ENCODE measurements around the gene GPR183.

The GPR183 gene

GRCh38 chr13:99256283-99256682 lies 50.9 kb downstream of the GPR183 start:
- no peak for TF ChIP-seq CREB1 (IDR thresholded peaks at IDR 0.05; ENCODE audit: low read depth)
- TF ChIP-seq CEBPB (IDR thresholded peaks at IDR 0.05): no peak
- TF ChIP-seq USF1 (IDR thresholded peaks at IDR 0.05): no peak
- no peak for TF ChIP-seq ZBTB7A (IDR thresholded peaks at IDR 0.05; ENCODE audit: low read depth)
- no peak for TF ChIP-seq TAF1 (IDR thresholded peaks at IDR 0.05; ENCODE audit: low read depth)
- TF ChIP-seq EGR1 (IDR thresholded peaks at IDR 0.05): no peak
- no peak for TF ChIP-seq TEAD4 (IDR thresholded peaks at IDR 0.05)
- TF ChIP-seq MAX (IDR thresholded peaks at IDR 0.05): no peak
- no peak for TF ChIP-seq YY1 (IDR thresholded peaks at IDR 0.05; ENCODE audit: low read depth)
- no peak for TF ChIP-seq REST (IDR thresholded peaks at IDR 0.05; ENCODE audit: low read depth)
- TF ChIP-seq EP300 (IDR thresholded peaks at IDR 0.05; ENCODE audit: borderline replicate concordance): no peak

- TF ChIP-seq TAF1 (IDR thresholded peaks at IDR 0.05; ENCODE audit: low read depth) (no peak), FOXM1 (IDR thresholded peaks at IDR 0.05; ENCODE audit: borderline replicate concordance, low read depth) (no peak), TCF12 (IDR thresholded peaks at IDR 0.05; ENCODE audit: low read depth) (no peak), ZBTB7A (IDR thresholded peaks at IDR 0.05; ENCODE audit: low read depth) (no peak), EGR1 (IDR thresholded peaks at IDR 0.05) (no peak), YY1 (IDR thresholded peaks at IDR 0.05; ENCODE audit: low read depth) (no peak), CEBPB (IDR thresholded peaks at IDR 0.05) (no peak), TEAD4 (IDR thresholded peaks at IDR 0.05) (no peak), CREB1 (IDR thresholded peaks at IDR 0.05; ENCODE audit: low read depth) (no peak)
Measured at GRCh38 chr13:99255271-99255670, 51.9 kb downstream of the GPR183 start.

GRCh38 chr13:99254830-99255229 lies 52.4 kb downstream of the GPR183 start:
- TF ChIP-seq CREB1 (IDR thresholded peaks at IDR 0.05; ENCODE audit: low read depth) (no peak), TEAD4 (IDR thresholded peaks at IDR 0.05) (no peak), MAX (IDR thresholded peaks at IDR 0.05) (no peak), TAF1 (IDR thresholded peaks at IDR 0.05; ENCODE audit: low read depth) (no peak), FOXM1 (IDR thresholded peaks at IDR 0.05; ENCODE audit: borderline replicate concordance, low read depth) (no peak), USF1 (IDR thresholded peaks at IDR 0.05) (no peak), RAD21 (IDR thresholded peaks at IDR 0.05; ENCODE audit: low read depth) (no peak), CEBPB (IDR thresholded peaks at IDR 0.05) (no peak), NFIC (IDR thresholded peaks at IDR 0.05) (no peak), EGR1 (IDR thresholded peaks at IDR 0.05) (no peak), REST (IDR thresholded peaks at IDR 0.05; ENCODE audit: low read depth) (no peak), TCF12 (IDR thresholded peaks at IDR 0.05; ENCODE audit: low read depth) (no peak), YY1 (IDR thresholded peaks at IDR 0.05; ENCODE audit: low read depth) (no peak), ZBTB7A (IDR thresholded peaks at IDR 0.05; ENCODE audit: low read depth) (no peak), EP300 (IDR thresholded peaks at IDR 0.05; ENCODE audit: borderline replicate concordance) (no peak)

GRCh38 chr13:99251921-99252320 lies 55.3 kb downstream of the GPR183 start:
- TF ChIP-seq MAX (IDR thresholded peaks at IDR 0.05): no peak
- TF ChIP-seq RAD21 (IDR thresholded peaks at IDR 0.05; ENCODE audit: low read depth): no peak
- TF ChIP-seq TCF12 (IDR thresholded peaks at IDR 0.05; ENCODE audit: low read depth): no peak
- TF ChIP-seq ZBTB7A (IDR thresholded peaks at IDR 0.05; ENCODE audit: low read depth): no peak
- no peak for TF ChIP-seq YY1 (IDR thresholded peaks at IDR 0.05; ENCODE audit: low read depth)
- no peak for TF ChIP-seq CEBPB (IDR thresholded peaks at IDR 0.05)
- TF ChIP-seq EP300 (IDR thresholded peaks at IDR 0.05; ENCODE audit: borderline replicate concordance): no peak
- no peak for TF ChIP-seq EGR1 (IDR thresholded peaks at IDR 0.05)
- TF ChIP-seq USF1 (IDR thresholded peaks at IDR 0.05): no peak
- TF ChIP-seq CREB1 (IDR thresholded peaks at IDR 0.05; ENCODE audit: low read depth): no peak
- no peak for TF ChIP-seq TEAD4 (IDR thresholded peaks at IDR 0.05)
- TF ChIP-seq NFIC (IDR thresholded peaks at IDR 0.05): no peak
- no peak for TF ChIP-seq REST (IDR thresholded peaks at IDR 0.05; ENCODE audit: low read depth)

All from Ishikawa (cell line).